Activated CD8-positive, alpha-beta memory T cell treated with anti-CD3 and anti-CD28 coated beads, Interleukin-2, amount 50 U/mL, for 1 hour (primary cell): ENCODE results near the gene ANKS1B.
"Not testable (repeated sequence)": the region's sequence is repeated elsewhere in the genome, so short reads cannot be mapped to it uniquely, and the experiment has no call there.

ENCODE experiments used
- DNase-seq: peaks from one replicate; pipeline ENCODE4 v3.0.0-alpha.2; 2020; ENCODE audit errors: extremely low read depth

ANKS1B gene

GRCh38 chr12:98771811-98772752, 1212.7 kb downstream of the ANKS1B start:
- no peak for DNase-seq

DNA sequence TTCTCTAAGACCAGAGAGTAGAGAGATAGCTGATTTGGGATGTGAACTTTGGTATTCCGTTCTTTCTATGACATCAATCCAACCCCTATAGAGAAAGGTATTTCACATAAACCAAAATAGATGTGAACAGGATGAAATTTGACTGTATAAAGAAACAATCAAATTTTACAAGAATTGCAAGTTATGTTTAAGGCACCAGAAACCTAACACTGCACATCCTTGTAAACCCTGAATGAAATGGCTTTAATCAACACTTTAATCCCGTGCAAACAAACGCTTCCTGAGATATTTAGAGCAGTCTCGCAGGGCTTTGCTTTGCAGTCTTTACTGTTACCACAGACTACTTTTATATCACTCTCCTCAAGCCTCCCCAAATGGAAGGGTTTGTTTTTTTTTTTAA, 1214.5 kb downstream of the ANKS1B start:
- no peak for DNase-seq

DNA sequence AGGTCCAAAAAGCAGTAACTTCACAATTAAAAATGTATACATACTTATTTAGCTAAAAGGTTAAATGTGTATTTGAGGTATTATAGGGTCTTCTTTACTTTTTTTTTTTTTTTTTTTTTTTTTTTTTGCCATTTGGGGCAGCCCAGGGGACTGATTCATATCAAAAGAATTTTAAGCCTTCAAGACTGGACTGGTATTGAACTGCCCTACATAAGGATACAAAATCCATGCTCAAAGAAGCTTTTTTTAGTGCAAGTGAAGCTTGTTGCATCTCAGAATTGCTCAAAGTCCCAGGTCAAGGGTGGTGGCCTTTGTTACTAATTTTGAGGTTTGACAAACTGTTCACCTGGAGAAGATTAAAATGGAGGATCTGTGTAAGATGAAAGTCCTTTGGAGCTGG, 1215.7 kb downstream of the ANKS1B start:
- DNase-seq: no peak

GRCh38 chr12:98767248-98767647, 1217.5 kb downstream of the ANKS1B start:
- DNase-seq: no peak

GRCh38 chr12:98763656-98764055, 1221.1 kb downstream of the ANKS1B start:
- no peak for DNase-seq

- no peak for DNase-seq
Measured at GRCh38 chr12:98758331-98758730, 1226.4 kb downstream of the ANKS1B start.

- no peak for DNase-seq
Measured at GRCh38 chr12:98757455-98757854, 1227.3 kb downstream of the ANKS1B start.

DNA sequence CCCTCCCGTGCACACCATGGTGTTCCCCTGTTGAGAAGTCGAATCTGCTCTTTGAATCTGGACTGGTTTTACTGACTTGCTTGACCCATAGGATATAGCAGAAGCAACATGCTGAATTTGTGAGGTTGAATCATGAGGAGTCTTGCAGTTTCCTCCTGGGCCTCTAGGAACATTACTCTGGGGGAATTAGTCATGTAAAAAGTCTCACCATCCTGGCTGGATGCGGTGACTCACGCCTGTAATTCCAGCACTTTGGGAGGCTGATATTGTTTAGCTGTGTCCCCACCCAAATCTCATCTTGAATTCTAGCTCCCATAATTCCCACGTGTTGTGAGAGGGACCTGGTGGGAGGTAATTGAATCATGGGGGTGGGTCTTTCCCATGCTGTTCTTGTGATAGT, 1228.9 kb downstream of the ANKS1B start:
- DNase-seq: not testable (repeated sequence)

- no peak for DNase-seq
Measured at GRCh38 chr12:98754095-98754494, 1230.6 kb downstream of the ANKS1B start.

GRCh38 chr12:98752726-98753125, 1232.0 kb downstream of the ANKS1B start:
- DNase-seq: no peak

GRCh38 chr12:98751580-98752115, 1233.1 kb downstream of the ANKS1B start:
- no peak for DNase-seq

DNA sequence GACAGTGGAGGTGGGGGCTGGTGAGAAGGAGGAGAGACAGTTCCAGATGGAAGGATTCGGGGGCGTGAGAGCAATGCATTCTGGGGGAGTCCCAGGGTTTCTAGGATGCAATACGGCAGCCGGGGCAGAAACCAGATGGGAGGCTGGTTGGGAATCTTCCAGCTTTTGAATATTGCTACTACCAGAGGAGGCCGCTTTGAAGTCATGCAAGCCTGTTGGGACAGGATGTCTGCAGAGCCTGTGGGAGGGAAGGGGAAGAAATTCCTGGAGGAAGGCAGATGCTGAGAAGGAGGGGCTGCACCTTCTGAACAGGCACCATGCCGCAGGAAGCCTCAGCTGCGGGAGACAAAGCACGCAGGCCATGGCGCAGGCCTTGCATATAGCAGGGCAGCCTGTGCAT, 1234.2 kb downstream of the ANKS1B start:
- no peak for DNase-seq

GRCh38 chr12:98748463-98748862, 1236.3 kb downstream of the ANKS1B start:
- DNase-seq: no peak

GRCh38 chr12:98745578-98746391, 1239.0 kb downstream of the ANKS1B start:
- no peak for DNase-seq

DNA sequence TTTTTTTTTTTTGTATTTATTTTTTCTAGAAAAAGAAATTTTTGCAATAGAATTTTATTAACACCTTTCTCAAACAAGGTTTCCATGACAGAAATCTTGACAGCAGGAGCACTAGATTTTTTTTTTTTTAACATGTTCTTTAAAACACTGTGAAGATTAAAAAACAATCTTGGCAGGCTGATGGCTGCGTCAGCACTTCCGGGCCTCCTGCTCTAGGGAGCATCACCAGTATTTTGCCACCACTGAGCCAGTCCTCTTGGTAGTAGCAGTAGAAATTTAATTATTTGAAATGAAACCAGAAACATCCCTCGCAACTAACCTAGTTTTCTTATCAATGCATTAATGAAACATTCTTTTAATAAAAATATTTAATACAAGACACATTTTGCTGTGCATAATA, 1240.1 kb downstream of the ANKS1B start:
- DNase-seq: no peak

GRCh38 chr12:98743362-98743953, 1241.3 kb downstream of the ANKS1B start:
- DNase-seq: no peak

DNA sequence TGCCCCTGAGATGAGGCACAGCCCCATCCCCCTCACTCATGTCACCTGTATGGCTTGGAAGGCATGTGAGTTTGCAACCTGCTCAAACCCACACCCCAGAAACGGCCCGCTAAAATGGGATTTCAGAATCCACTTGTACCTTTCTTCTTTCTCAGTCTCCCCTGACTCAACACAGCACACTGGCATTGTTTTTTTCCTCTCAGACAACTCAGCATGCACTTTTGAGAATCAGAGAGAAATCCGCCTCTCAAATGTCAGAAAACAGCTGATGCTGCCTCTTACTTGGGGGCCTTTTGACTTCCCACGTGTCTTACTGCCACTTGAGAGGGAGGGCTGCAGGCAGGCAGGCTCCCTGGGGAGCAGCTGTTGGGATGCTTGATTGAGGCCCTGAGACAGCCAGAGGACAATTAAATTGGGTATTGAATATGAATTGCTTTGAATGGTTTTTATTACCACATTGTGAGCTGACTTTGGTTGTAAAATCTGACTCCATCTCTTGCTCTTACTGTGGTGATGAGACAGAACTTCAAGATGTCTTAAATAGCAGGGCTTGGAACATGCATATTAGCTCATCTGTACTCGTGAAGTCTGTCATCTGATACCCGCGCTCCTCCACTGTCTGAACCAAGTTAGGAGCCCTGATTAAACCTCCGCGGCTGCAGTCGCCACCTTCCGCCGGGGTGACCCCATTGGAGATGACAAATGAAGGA, 1243.0 kb downstream of the ANKS1B start:
- DNase-seq: no peak

DNA sequence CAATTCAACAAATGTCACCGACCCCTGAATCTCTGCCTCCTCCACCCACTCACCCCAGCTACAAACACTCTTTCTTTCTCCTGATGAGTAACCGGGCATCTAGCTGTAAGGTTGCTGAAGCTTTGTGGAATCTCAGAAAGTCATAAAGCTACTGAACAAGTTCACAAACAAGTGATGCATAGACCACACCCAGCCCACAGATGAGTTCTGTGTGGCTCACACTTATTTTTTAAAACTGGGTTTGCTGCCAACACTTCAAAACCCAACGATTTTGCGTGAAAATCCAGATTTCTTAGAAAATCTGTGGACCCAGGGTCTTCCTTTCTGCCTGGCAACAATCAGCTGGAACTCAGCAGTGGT, 1243.6 kb downstream of the ANKS1B start:
- no peak for DNase-seq

- DNase-seq: no peak
Measured at GRCh38 chr12:98740751-98741150, 1244.0 kb downstream of the ANKS1B start.

DNA sequence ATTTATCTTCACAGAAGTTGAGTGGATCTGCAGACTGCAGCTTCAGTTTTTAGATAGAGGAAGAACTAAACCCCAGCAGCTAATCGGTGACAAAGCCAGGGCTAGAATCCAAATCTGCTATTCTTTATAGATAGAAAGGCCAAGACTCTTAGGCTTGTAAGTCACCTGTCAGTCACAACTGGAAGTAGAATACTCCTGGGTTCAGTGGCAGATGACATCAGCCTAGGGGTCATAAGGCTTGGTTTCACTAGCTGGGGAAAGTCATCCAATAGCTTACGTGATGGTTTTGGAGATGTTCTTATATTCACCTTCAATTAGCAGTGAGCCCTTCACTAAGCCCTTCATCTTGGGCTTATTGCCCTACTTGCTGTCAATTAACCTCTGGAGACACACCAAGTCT, 1246.2 kb downstream of the ANKS1B start:
- no peak for DNase-seq

- no peak for DNase-seq
Measured at GRCh38 chr12:98738002-98738401, 1246.7 kb downstream of the ANKS1B start.

- DNase-seq: no peak
Measured at GRCh38 chr12:98737322-98737712, 1247.4 kb downstream of the ANKS1B start.
